ENCODE data around the gene CLSTN2. TPM values are rescaled to one million over a fixed set of nuclear protein-coding genes. Genes with fewer than 3 reads are reported as not detected.

Gene CLSTN2
- total and polyA plus RNA-seq, 2 of the 8 experiments (the other 6 are each of a cell fraction or from before 2014, with no cell fraction given): 0.39 to 0.52 TPM

DNA sequence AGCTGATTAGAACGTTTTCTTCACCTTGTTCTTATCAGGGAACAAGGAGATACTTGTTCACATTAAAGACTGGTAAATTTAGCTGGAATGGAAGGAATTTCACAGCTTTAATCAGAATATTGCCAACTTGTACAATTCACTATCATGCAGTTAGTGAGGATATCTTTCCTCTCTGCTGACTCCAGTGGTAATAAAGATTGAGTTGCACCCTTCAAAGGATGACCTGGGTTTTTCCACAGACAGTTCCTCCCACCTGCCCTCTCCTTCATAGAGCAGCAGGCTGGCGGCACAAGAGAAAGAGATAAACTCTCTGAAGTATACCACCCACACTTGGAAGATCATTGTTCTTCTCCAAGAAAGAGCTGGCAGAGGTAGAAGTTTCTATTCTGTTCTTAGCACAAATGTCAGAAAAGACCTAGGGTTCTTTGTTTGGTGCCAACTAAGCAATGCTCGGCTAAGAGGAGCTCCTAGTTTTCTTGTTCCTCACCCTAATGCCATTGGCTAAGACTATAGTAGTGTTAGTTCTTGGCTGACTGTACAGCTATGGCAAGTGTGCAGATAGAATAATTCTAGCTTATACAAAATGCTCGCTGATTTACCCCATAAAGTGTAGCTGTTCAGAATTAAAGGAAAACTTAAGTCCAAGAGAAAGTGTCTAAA, 169.1 kb downstream of the CLSTN2 start (continued):
- TF ChIP-seq, protein P1, sequence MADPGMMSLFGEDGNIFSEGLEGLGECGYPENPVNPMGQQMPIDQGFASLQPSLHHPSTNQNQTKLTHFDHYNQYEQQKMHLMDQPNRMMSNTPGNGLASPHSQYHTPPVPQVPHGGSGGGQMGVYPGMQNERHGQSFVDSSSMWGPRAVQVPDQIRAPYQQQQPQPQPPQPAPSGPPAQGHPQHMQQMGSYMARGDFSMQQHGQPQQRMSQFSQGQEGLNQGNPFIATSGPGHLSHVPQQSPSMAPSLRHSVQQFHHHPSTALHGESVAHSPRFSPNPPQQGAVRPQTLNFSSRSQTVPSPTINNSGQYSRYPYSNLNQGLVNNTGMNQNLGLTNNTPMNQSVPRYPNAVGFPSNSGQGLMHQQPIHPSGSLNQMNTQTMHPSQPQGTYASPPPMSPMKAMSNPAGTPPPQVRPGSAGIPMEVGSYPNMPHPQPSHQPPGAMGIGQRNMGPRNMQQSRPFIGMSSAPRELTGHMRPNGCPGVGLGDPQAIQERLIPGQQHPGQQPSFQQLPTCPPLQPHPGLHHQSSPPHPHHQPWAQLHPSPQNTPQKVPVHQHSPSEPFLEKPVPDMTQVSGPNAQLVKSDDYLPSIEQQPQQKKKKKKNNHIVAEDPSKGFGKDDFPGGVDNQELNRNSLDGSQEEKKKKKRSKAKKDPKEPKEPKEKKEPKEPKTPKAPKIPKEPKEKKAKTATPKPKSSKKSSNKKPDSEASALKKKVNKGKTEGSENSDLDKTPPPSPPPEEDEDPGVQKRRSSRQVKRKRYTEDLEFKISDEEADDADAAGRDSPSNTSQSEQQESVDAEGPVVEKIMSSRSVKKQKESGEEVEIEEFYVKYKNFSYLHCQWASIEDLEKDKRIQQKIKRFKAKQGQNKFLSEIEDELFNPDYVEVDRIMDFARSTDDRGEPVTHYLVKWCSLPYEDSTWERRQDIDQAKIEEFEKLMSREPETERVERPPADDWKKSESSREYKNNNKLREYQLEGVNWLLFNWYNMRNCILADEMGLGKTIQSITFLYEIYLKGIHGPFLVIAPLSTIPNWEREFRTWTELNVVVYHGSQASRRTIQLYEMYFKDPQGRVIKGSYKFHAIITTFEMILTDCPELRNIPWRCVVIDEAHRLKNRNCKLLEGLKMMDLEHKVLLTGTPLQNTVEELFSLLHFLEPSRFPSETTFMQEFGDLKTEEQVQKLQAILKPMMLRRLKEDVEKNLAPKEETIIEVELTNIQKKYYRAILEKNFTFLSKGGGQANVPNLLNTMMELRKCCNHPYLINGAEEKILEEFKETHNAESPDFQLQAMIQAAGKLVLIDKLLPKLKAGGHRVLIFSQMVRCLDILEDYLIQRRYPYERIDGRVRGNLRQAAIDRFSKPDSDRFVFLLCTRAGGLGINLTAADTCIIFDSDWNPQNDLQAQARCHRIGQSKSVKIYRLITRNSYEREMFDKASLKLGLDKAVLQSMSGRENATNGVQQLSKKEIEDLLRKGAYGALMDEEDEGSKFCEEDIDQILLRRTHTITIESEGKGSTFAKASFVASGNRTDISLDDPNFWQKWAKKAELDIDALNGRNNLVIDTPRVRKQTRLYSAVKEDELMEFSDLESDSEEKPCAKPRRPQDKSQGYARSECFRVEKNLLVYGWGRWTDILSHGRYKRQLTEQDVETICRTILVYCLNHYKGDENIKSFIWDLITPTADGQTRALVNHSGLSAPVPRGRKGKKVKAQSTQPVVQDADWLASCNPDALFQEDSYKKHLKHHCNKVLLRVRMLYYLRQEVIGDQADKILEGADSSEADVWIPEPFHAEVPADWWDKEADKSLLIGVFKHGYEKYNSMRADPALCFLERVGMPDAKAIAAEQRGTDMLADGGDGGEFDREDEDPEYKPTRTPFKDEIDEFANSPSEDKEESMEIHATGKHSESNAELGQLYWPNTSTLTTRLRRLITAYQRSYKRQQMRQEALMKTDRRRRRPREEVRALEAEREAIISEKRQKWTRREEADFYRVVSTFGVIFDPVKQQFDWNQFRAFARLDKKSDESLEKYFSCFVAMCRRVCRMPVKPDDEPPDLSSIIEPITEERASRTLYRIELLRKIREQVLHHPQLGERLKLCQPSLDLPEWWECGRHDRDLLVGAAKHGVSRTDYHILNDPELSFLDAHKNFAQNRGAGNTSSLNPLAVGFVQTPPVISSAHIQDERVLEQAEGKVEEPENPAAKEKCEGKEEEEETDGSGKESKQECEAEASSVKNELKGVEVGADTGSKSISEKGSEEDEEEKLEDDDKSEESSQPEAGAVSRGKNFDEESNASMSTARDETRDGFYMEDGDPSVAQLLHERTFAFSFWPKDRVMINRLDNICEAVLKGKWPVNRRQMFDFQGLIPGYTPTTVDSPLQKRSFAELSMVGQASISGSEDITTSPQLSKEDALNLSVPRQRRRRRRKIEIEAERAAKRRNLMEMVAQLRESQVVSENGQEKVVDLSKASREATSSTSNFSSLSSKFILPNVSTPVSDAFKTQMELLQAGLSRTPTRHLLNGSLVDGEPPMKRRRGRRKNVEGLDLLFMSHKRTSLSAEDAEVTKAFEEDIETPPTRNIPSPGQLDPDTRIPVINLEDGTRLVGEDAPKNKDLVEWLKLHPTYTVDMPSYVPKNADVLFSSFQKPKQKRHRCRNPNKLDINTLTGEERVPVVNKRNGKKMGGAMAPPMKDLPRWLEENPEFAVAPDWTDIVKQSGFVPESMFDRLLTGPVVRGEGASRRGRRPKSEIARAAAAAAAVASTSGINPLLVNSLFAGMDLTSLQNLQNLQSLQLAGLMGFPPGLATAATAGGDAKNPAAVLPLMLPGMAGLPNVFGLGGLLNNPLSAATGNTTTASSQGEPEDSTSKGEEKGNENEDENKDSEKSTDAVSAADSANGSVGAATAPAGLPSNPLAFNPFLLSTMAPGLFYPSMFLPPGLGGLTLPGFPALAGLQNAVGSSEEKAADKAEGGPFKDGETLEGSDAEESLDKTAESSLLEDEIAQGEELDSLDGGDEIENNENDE (IDR thresholded peaks at IDR 0.05; ENCODE audit: insufficient replicate concordance, low read length): no peak
- no peak for TF ChIP-seq HDAC2 (IDR thresholded peaks at IDR 0.05; ENCODE audit: borderline replicate concordance in 1 of 2, low read depth in 2 of 2, low read length in 2 of 2)
- TF ChIP-seq POU5F1 (IDR thresholded peaks at IDR 0.05; ENCODE audit: low read depth, low read length): no peak
- no peak for TF ChIP-seq BCL11A (IDR thresholded peaks at IDR 0.05; ENCODE audit: low read depth in 2 of 2, low read length in 2 of 2)
- no peak for TF ChIP-seq ZNF274 (IDR thresholded peaks at IDR 0.05; ENCODE audit: borderline replicate concordance, extremely low read depth, low read length)
- TF ChIP-seq SRF (IDR thresholded peaks at IDR 0.05; ENCODE audit: low read depth, low read length): no peak
- TF ChIP-seq KDM4A (IDR thresholded peaks at IDR 0.05; ENCODE audit: low read depth, low read length, severe bottlenecking): no peak

Measured in H1 (cell line).